ENCODE measurements around the gene EVL.
"Not testable (repeated sequence)": the region's sequence is repeated elsewhere in the genome, so short reads cannot be mapped to it uniquely, and the experiment has no call there.

The EVL gene

GRCh38 chr14:100178691-100179090 is 113.5 kb downstream of the EVL start:
- Histone ChIP-seq H2AFZ (ENCODE audit: low read depth, low read length) (no peak overlapping the region), H3K4me1 (ENCODE audit: low read length) (no peaks in the 10 kb centered on the region), H3K79me2 (ENCODE audit: low read length) (no peaks in the 10 kb centered on the region), H3K4me2 (ENCODE audit: low read length) (no peak overlapping the region), H3K36me3 (replicated peaks; ENCODE audit: low read depth, low read length) (no peaks in the 10 kb centered on the region), H3K4me3 (ENCODE audit: low read length) (no peak overlapping the region), H4K20me1 (ENCODE audit: insufficient read depth, low read length) (no peaks in the 10 kb centered on the region), H3K27me3 (ENCODE audit: low read depth, low read length) (no peaks in the 10 kb centered on the region), H3K9me3 (ENCODE audit: insufficient read depth, low read length) (no peaks in the 10 kb centered on the region), H3K9ac (ENCODE audit: low read length) (no peak overlapping the region), H3K27ac (ENCODE audit: low read length) (no peak overlapping the region)
- TF ChIP-seq CTCF (IDR thresholded peaks at IDR 0.05; ENCODE audit: low read depth, low read length) (no peak), EZH2phosphoT487 (IDR thresholded peaks at IDR 0.05; ENCODE audit: low read depth) (no peak)

GRCh38 chr14:100180671-100181070 is 115.4 kb downstream of the EVL start:
- H3K27me3 ChIP-seq (ENCODE audit: low read depth, low read length); H3K9me3 ChIP-seq (ENCODE audit: insufficient read depth, low read length); H3K27ac ChIP-seq (ENCODE audit: low read length); H4K20me1 ChIP-seq (ENCODE audit: insufficient read depth, low read length); H3K4me3 ChIP-seq (ENCODE audit: low read length); H3K4me2 ChIP-seq (ENCODE audit: low read length); H3K4me1 ChIP-seq (ENCODE audit: low read length); H3K79me2 ChIP-seq (ENCODE audit: low read length); H3K36me3 ChIP-seq (replicated peaks; ENCODE audit: low read depth, low read length); H3K9ac ChIP-seq (ENCODE audit: low read length); H2AFZ ChIP-seq (ENCODE audit: low read depth, low read length): not testable (repeated sequence)

DNA sequence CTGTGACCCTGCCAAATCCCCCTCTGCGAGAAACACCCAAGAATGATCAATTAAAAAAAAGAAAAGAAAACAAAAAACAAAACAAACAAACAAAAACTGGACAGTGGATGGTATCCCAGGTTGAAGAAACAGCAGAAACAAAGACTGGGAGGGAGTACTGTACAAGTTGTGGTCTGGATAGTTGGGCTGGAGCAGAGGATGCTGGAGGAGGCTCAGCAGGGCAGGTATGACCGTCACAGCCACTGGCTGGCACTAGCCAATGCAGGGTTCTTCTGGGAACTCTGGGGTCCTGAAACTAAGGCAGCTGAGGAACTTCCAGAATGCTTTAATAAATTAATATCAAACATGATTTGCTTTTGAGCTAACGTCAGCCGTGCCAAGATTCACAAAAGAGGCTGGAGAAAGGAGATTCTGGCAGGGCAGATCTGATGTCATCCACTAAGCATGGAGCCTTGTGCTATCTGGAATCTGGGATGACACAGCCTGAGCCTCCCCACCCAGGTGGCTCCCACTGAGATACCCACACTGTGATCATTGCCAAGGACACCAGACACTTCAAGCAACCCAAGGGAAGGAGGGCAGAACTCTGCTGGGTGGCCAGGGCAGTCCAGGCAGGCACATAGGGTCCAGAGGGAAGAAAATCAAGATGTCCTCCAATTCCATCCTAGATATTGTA is 116.8 kb downstream of the EVL start:
- not testable (repeated sequence) for H3K27ac ChIP-seq (ENCODE audit: low read length); H3K36me3 ChIP-seq (replicated peaks; ENCODE audit: low read depth, low read length); H3K4me2 ChIP-seq (ENCODE audit: low read length); H3K79me2 ChIP-seq (ENCODE audit: low read length); H3K9ac ChIP-seq (ENCODE audit: low read length); H4K20me1 ChIP-seq (ENCODE audit: insufficient read depth, low read length); H3K4me3 ChIP-seq (ENCODE audit: low read length); H3K9me3 ChIP-seq (ENCODE audit: insufficient read depth, low read length); H3K4me1 ChIP-seq (ENCODE audit: low read length); H3K27me3 ChIP-seq (ENCODE audit: low read depth, low read length); H2AFZ ChIP-seq (ENCODE audit: low read depth, low read length)

DNA sequence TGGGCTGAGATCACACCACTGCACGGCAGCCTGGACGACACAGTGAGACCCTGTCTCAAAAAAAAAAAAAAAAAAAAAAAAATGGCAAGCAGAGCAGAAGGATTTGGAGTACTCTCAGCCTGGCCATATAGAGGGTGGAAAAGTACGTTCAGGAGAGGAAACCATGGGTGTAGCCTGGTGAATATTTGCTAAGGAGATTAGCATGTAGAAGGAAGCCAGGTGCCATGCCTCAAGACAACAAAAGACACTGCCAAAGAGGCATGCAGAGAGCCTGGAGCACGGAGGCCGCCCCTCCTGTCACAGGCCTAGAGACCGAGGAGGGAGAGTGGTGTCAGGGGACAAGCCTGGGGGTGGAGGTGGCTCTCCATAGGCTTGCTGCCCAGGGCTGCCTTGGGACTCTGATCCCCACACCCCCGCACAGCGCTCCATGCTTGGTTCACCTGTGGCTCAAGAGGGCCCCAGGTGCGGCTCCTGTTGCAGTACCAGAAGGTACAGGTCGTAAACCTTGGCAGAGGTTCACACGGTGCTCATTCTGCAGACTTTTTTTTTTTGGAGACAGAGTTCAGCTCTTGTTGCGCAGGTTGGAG is 122.1 kb downstream of the EVL start:
- H3K4me1 ChIP-seq (ENCODE audit: low read length) = peaks cover 3% of the 10 kb centered on the region
- H3K4me3 ChIP-seq (ENCODE audit: low read length) = no peak overlapping the region
- H3K4me2 ChIP-seq (ENCODE audit: low read length) = no peak overlapping the region
- H3K27me3 ChIP-seq (ENCODE audit: low read depth, low read length) = no peaks in the 10 kb centered on the region
- H2AFZ ChIP-seq (ENCODE audit: low read depth, low read length) = no peak overlapping the region
- no peak overlapping the region for H3K9ac ChIP-seq (ENCODE audit: low read length)
- H3K79me2 ChIP-seq (ENCODE audit: low read length) = peaks cover 4% of the 10 kb centered on the region; the same call in 1 of the 2 replicates
- TF ChIP-seq EZH2phosphoT487 (IDR thresholded peaks at IDR 0.05; ENCODE audit: low read depth) = no peak
- TF ChIP-seq CTCF (IDR thresholded peaks at IDR 0.05; ENCODE audit: low read depth, low read length) = no peak
- no peaks in the 10 kb centered on the region for H3K9me3 ChIP-seq (ENCODE audit: insufficient read depth, low read length)
- no peak overlapping the region for H3K27ac ChIP-seq (ENCODE audit: low read length)
- no peaks in the 10 kb centered on the region for H4K20me1 ChIP-seq (ENCODE audit: insufficient read depth, low read length)
- no peaks in the 10 kb centered on the region for H3K36me3 ChIP-seq (replicated peaks; ENCODE audit: low read depth, low read length)

- peaks cover 7% of the 10 kb centered on the region for H3K4me1 ChIP-seq (ENCODE audit: low read length)
These were observed 123.3 kb downstream of the EVL start for GRCh38 chr14:100188392-100189030.

More at GRCh38 chr14:100188392-100189030, 123.3 kb downstream of the EVL start:
- TF ChIP-seq EZH2phosphoT487 (IDR thresholded peaks at IDR 0.05; ENCODE audit: low read depth) (no peak), CTCF (IDR thresholded peaks at IDR 0.05; ENCODE audit: low read depth, low read length) (no peak)
- Histone ChIP-seq H3K9me3 (ENCODE audit: insufficient read depth, low read length) (no peaks in the 10 kb centered on the region), H3K9ac (ENCODE audit: low read length) (no peak overlapping the region), H3K4me3 (ENCODE audit: low read length) (no peak overlapping the region), H4K20me1 (ENCODE audit: insufficient read depth, low read length) (no peaks in the 10 kb centered on the region), H3K27ac (ENCODE audit: low read length) (no peak overlapping the region), H2AFZ (ENCODE audit: low read depth, low read length) (no peak overlapping the region), H3K4me2 (ENCODE audit: low read length) (no peak overlapping the region), H3K36me3 (replicated peaks; ENCODE audit: low read depth, low read length) (no peaks in the 10 kb centered on the region), H3K79me2 (ENCODE audit: low read length) (peaks cover 4% of the 10 kb centered on the region; the same call in 1 of the 2 replicates), H3K27me3 (ENCODE audit: low read depth, low read length) (no peaks in the 10 kb centered on the region)
